Effector CD8-positive, alpha-beta T cell (primary cell): ENCODE results near the gene PUS3.

Source experiments
- DNase-seq: peaks from one replicate; lab custom pipeline; 2025; lab: John Stamatoyannopoulos, UW
- total RNA-seq, 4 experiments: gene quantifications; one replicate each; lab custom pipeline; 2026; lab: John Stamatoyannopoulos, UW

Gene PUS3
- total RNA-seq = 13.4 to 21.2 (median 16.7) reads per million in 4 experiments

GRCh38 chr11:125902927-125903710, at the start of gene PUS3:
PUS3 (minus strand) TSS chr11:125903206; CDS start chr11:125896284, 6,922 bp downstream.
- peak; percentile 78 for DNase-seq

- no peak for DNase-seq
These were observed 49.6 kb upstream of the PUS3 start for GRCh38 chr11:125952559-125952958.

- DNase-seq = no peak
These were observed 48.7 kb upstream of the PUS3 start for GRCh38 chr11:125951731-125952130.

- no peak for DNase-seq
These were observed 48.0 kb upstream of the PUS3 start for GRCh38 chr11:125950696-125951651.

- no peak for DNase-seq
These were observed 47.1 kb upstream of the PUS3 start for GRCh38 chr11:125950178-125950490.

- no peak for DNase-seq
These were observed 46.5 kb upstream of the PUS3 start for GRCh38 chr11:125949271-125950177.

GRCh38 chr11:125948278-125949051, 45.5 kb upstream of the PUS3 start:
- DNase-seq = no peak

GRCh38 chr11:125947419-125948277, 44.6 kb upstream of the PUS3 start:
- DNase-seq = no peak

GRCh38 chr11:125946712-125947418, 43.9 kb upstream of the PUS3 start:
- no peak for DNase-seq

GRCh38 chr11:125945797-125946520, 43.0 kb upstream of the PUS3 start, which contains the start of gene VSIG10L2:
VSIG10L2 (plus strand) TSS chr11:125946044; CDS start chr11:125946056, 12 bp downstream.
- DNase-seq = no peak

GRCh38 chr11:125945011-125945796, 42.2 kb upstream of the PUS3 start:
- DNase-seq = no peak

- no peak for DNase-seq
These were observed 41.5 kb upstream of the PUS3 start for GRCh38 chr11:125944350-125945010.

GRCh38 chr11:125943661-125944349, 40.8 kb upstream of the PUS3 start:
- DNase-seq = no peak

GRCh38 chr11:125942771-125943428, 39.9 kb upstream of the PUS3 start:
- DNase-seq = no peak

- peak; percentile 25 for DNase-seq
These were observed 38.9 kb upstream of the PUS3 start for GRCh38 chr11:125941619-125942611.
